ENCODE data around the gene MZT2A.
"Not testable (repeated sequence)": the region's sequence is repeated elsewhere in the genome, so short reads cannot be mapped to it uniquely, and the experiment has no call there.

Gene MZT2A

DNA sequence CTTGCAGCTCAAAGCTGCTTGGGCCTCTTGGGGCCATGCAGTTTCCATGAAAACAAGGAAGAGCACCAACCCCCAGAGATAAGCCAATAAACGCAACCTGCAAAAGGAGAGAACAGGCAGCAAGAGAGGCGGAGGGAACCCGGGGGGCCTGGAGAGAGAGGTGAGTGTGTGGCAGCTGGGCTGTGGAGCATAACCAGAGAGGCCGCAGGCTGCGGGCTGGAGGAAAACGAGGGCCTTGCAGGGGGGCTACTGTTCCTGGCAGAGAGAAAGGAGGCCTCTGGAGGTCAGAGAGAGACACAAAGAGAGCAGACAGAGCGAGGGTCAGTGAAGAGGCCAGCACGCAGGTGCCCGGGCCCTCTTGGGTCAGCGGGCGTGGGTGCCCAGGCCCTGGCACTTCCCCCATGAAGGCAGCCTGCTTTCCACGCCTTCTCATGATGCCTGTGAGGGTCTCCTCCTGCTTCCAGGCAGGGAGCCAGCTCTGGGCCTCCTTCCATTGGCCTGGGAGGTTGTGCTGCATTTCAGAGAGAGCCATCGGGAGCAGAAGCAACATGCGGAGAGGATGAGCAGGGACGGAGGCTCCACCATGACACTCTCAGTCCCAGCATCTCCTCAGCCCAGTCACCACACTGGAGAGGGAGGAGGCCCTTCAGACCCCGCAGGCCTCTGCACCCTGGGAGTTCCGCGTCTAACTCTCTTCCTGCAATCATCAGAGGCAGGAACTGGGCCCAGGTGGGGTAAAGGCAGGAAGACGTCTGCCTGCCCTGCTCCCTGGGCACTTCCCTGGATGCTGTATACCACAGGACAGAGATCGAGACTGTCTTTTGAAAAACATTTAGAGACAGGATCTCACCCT lies 1.4 kb downstream of the MZT2A start:
- DNase-seq = not testable (repeated sequence)

GRCh38 chr2:131488306-131489205 lies 3.6 kb downstream of the MZT2A start:
- DNase-seq = no peak

- not testable (repeated sequence) for DNase-seq
These were observed 5.8 kb downstream of the MZT2A start for GRCh38 chr2:131486201-131486902.

DNA sequence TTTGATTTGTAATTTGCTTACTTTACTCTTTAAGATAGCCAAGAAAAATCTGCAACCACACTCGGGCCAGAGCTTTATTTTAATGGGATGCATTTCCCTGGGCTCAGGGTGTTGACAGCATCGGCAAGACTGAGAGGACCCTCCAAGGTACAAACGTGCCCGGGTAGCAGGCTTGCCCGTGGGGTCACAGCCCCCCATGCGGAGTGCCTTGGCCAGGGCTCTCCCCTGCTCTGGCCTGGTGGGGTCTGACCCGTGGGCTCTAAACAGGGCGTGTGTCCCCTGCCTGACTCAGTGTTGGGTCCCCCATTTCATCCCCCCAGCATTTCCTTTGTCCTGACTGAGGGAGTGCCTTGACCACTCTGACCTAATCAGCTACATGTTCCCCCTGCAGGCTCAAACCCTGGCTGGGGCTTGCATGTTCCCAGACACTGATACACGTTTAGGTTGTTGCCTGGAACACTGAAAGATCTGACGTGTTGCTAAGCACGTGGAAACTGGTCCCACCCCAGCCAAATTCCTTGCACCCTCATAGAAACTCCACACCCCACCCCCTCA lies 7.2 kb downstream of the MZT2A start:
- DNase-seq = not testable (repeated sequence)

GRCh38 chr2:131483981-131484820 lies 8.0 kb downstream of the MZT2A start:
- not testable (repeated sequence) for DNase-seq

- DNase-seq = not testable (repeated sequence)
These were observed 9.6 kb downstream of the MZT2A start for GRCh38 chr2:131482506-131483155.

- not testable (repeated sequence) for DNase-seq
These were observed 11.8 kb downstream of the MZT2A start for GRCh38 chr2:131480351-131480750.

DNA sequence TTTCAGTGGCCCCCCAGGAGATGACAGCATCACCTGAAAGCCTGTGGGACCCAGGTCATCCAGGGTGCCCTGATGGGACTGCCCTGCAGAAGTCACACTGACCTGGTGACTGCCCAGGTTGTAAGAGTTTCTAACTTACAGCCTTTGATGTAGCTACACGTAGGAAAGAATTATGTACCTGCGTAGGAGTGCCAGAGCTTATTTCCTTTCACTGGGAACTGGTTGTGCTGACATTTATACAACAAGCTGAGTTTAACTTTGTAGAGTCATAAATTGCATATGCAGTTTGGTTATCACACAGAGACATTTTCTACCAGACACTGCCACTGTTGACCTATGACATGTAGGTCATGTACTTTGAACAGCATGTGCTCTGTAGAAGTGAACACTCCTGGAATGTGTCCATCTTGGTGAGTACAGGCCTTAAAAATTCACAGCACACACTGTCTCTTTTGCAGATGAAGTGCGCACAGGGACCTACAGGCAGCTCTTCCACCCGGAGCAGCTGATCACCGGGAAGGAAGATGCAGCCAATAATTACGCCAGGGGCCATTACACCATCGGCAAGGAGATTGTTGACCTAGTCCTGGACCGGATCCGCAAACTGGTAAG lies 13.2 kb downstream of the MZT2A start:
- not testable (repeated sequence) for DNase-seq

DNA sequence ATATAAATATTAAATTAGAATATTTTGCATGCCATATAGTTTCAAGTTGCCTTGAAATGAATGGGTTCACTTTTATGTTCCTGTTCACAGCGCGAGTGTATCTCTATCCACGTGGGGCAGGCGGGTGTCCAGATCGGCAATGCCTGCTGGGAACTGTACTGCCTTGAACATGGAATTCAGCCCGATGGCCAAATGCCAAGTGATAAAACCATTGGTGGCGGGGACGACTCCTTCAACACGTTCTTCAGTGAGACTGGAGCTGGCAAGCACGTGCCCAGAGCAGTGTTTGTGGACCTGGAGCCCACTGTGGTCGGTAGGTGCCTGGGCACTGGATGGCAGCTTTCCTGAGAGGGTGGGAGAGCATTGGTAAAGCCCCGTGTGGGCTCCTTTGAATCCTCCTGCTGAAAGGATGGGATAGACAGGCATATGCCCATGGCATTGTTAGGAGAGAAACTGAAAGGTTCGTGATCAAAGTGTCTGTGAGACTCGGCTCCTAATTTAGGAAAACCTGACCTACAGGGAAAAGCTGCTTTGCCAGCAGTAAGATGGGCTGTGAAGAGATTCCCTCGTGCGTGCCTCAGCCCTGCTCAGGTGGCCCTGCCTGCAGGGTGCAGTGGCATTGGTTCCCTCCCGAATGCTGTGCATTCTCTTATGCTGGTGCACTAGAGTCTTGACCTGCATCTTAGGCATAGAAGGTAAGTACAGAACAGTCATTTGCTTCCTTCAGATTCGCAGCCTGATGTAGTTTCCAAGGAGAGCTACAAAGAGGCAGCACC lies 13.9 kb downstream of the MZT2A start:
- not testable (repeated sequence) for DNase-seq

DNA sequence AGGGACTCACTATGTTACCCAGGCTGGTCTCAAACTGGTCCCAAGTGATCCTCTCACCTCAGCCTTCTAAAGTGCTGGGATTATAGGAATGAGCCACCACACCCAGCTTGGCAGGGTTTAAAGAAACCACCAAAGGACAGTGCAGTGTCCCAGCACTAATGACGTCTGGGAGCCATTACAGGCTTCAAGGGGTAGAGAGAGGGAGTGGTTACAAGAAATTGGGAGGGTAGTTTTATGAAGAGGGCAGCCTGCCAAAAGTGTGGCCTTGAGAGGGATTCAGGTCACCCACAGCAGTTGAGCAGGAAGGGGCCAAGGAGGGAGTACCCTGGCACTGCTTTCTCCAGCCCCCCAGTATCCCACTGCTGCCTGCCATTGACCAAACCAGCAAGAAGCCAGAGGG lies 15.0 kb downstream of the MZT2A start:
- DNase-seq = not testable (repeated sequence)

GRCh38 chr2:131476363-131476762 lies 15.8 kb downstream of the MZT2A start:
- not testable (repeated sequence) for DNase-seq

GRCh38 chr2:131475831-131476230 lies 16.4 kb downstream of the MZT2A start, which contains the start of gene TUBA3D:
TSS of gene TUBA3D (plus strand) at chr2:131476119. CDS start at chr2:131476200, 81 bp downstream.
- DNase-seq = no peak

- DNase-seq = not testable (repeated sequence)
These were observed 18.9 kb downstream of the MZT2A start for GRCh38 chr2:131473266-131473665.

GRCh38 chr2:131471624-131472023 lies 20.6 kb downstream of the MZT2A start:
- DNase-seq = not testable (repeated sequence)

- DNase-seq = not testable (repeated sequence)
These were observed 21.3 kb downstream of the MZT2A start for GRCh38 chr2:131470944-131471343.

GRCh38 chr2:131467722-131468121 lies 24.5 kb downstream of the MZT2A start:
- DNase-seq = not testable (repeated sequence)

GRCh38 chr2:131454914-131455313 lies 37.3 kb downstream of the MZT2A start:
- DNase-seq = not testable (repeated sequence)

DNA sequence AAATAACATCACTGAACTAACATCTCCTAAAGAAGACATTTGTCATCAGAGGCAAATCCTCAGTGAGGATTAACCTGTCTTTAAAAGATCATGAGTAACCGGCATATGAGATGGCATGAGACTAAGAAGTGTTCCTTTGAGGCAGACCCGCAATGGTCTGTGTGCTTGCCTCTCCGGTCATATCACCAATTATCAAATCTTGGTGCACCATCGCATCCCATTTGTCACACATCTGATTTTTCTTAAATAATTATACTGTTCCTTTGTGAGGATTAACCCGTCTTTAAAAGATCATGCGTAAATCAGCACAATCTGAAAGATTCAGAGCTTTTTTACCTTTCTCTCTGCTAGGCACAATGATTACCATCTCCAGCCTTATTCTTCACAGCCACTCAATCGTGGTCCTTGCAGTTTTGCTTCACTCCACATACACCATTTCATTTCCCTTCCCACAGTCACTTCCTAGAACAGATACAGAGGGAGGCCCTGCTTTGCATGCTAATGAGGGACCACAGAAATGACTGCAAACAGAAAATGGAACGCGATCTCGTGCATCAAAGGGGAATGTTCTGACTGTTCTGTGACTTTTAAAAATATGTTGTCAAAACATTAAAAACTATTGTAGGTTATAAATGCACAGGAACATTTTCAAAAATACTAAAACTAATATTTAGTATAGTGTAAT lies 40.8 kb downstream of the MZT2A start:
- DNase-seq = not testable (repeated sequence)

DNA sequence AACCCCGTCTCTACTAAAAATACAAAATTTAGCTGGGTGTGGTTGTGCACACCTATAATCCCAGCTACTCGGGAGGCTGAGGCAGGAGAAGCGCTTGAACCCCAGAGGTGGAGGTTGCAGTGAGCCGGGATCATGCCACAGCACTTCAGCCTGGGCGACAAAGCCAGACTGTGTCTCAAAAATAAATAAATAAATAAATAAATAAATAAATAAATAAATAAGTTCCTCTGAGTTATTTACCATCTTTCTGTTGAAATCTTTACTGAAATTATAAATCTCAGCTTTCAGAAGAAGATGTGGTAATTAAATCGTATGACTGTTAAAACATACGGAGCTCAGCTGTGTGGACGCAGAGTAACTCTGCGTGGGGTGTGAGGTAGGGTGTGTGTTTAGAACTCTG lies 44.2 kb downstream of the MZT2A start:
- not testable (repeated sequence) for DNase-seq
